HG02798 (cell line): Measurements from ENCODE around the gene APOL3.
"Not testable (repeated sequence)": the region's sequence is repeated elsewhere in the genome, so short reads cannot be mapped to it uniquely, and the experiment has no call there.

ENCODE experiments used
- ATAC-seq: cut with Tn5 transposase; IDR thresholded peaks from one replicate; pipeline ENCODE4 v1.9.1; 2021; ENCODE audit warnings: mild to moderate bottlenecking; ENCODE audit not compliant: unreplicated experiment, poor library complexity

APOL3 gene

GRCh38 chr22:36163497-36163896 is 2.9 kb upstream of the APOL3 start:
- ATAC-seq: no peak

GRCh38 chr22:36162127-36163034 is 1.8 kb upstream of the APOL3 start:
- peak; percentile 43 for ATAC-seq

GRCh38 chr22:36161793-36162126 is 1.2 kb upstream of the APOL3 start:
- not testable (repeated sequence) for ATAC-seq

GRCh38 chr22:36156515-36157419 is 3.8 kb downstream of the APOL3 start:
- no peak for ATAC-seq

GRCh38 chr22:36156119-36156514 is 4.4 kb downstream of the APOL3 start:
- no peak for ATAC-seq

GRCh38 chr22:36155702-36156101 is 4.9 kb downstream of the APOL3 start:
- ATAC-seq: no peak

- no peak for ATAC-seq
Measured at GRCh38 chr22:36154423-36154945, 6.1 kb downstream of the APOL3 start.

GRCh38 chr22:36153501-36154422 is 6.8 kb downstream of the APOL3 start:
- no peak for ATAC-seq

- not testable (repeated sequence) for ATAC-seq
Measured at GRCh38 chr22:36152821-36153220, 7.7 kb downstream of the APOL3 start.

- ATAC-seq: no peak
Measured at GRCh38 chr22:36152088-36152487, 8.5 kb downstream of the APOL3 start.

GRCh38 chr22:36151006-36151595 is 9.5 kb downstream of the APOL3 start:
- no peak for ATAC-seq

GRCh38 chr22:36149441-36149840 is 11.1 kb downstream of the APOL3 start:
- no peak for ATAC-seq

- no peak for ATAC-seq
Measured at GRCh38 chr22:36148411-36148810, 12.1 kb downstream of the APOL3 start.

GRCh38 chr22:36147196-36147791 is 13.3 kb downstream of the APOL3 start:
- no peak for ATAC-seq

GRCh38 chr22:36145881-36146280 is 14.7 kb downstream of the APOL3 start:
- ATAC-seq: no peak

- no peak for ATAC-seq
Measured at GRCh38 chr22:36144886-36145541, 15.5 kb downstream of the APOL3 start.

GRCh38 chr22:36143956-36144355 is 16.6 kb downstream of the APOL3 start:
- no peak for ATAC-seq

- ATAC-seq: no peak
Measured at GRCh38 chr22:36143066-36143815, 17.3 kb downstream of the APOL3 start.
